ENCODE results near the gene GAS2L2.

The GAS2L2 gene

GRCh38 chr17:35731239-35731916, 21.7 kb downstream of the GAS2L2 start, which contains the start of gene RASL10B:
TSS of gene RASL10B (plus strand) at chr17:35731639. CDS start at chr17:35735185, 3,546 bp downstream.
- in situ Hi-C loops (cut with HindIII; ENCODE audit: low sequenced_read_pairs): loop anchor here (25.0 kb wide), 1 partner anchor 419 kb away; no protein-coding TSS in a partner anchor

GRCh38 chr17:35730400-35731005, 22.5 kb downstream of the GAS2L2 start:
- in situ Hi-C loops (cut with HindIII; ENCODE audit: low sequenced_read_pairs): loop anchor here (25.0 kb wide), 1 partner anchor 418 kb away; no protein-coding TSS in a partner anchor

- in situ Hi-C loops (cut with HindIII; ENCODE audit: low sequenced_read_pairs): loop anchor here (25.0 kb wide), 1 partner anchor 417 kb away; no protein-coding TSS in a partner anchor
These were observed 23.6 kb downstream of the GAS2L2 start for GRCh38 chr17:35729405-35729833.

GRCh38 chr17:35728551-35728950, 24.5 kb downstream of the GAS2L2 start:
- in situ Hi-C loops (cut with HindIII; ENCODE audit: low sequenced_read_pairs): loop anchor here (25.0 kb wide), 1 partner anchor 416 kb away; no protein-coding TSS in a partner anchor

GRCh38 chr17:35727635-35728034, 25.4 kb downstream of the GAS2L2 start:
- in situ Hi-C loops (cut with HindIII; ENCODE audit: low sequenced_read_pairs): loop anchor here (25.0 kb wide), 1 partner anchor 415 kb away; no protein-coding TSS in a partner anchor

- in situ Hi-C loops (cut with HindIII; ENCODE audit: low sequenced_read_pairs): loop anchor here (25.0 kb wide), 1 partner anchor 415 kb away; no protein-coding TSS in a partner anchor
These were observed 26.0 kb downstream of the GAS2L2 start for GRCh38 chr17:35726953-35727460.

GRCh38 chr17:35726127-35726952, 26.7 kb downstream of the GAS2L2 start:
- in situ Hi-C loops (cut with HindIII; ENCODE audit: low sequenced_read_pairs): loop anchor here (25.0 kb wide), 1 partner anchor 414 kb away; no protein-coding TSS in a partner anchor

GRCh38 chr17:35725802-35726126, 27.3 kb downstream of the GAS2L2 start:
- in situ Hi-C loops (cut with HindIII; ENCODE audit: low sequenced_read_pairs): loop anchor here (25.0 kb wide), 1 partner anchor 413 kb away; no protein-coding TSS in a partner anchor

- in situ Hi-C loops (cut with HindIII; ENCODE audit: low sequenced_read_pairs): loop anchor here (25.0 kb wide), 1 partner anchor 413 kb away; no protein-coding TSS in a partner anchor
These were observed 28.0 kb downstream of the GAS2L2 start for GRCh38 chr17:35725058-35725457.

- in situ Hi-C loops (cut with HindIII; ENCODE audit: low sequenced_read_pairs): no loop called here
These were observed 29.3 kb downstream of the GAS2L2 start for GRCh38 chr17:35723735-35724134.

GRCh38 chr17:35717475-35717874, 35.6 kb downstream of the GAS2L2 start:
- in situ Hi-C loops (cut with HindIII; ENCODE audit: low sequenced_read_pairs): no loop called here

- in situ Hi-C loops (cut with HindIII; ENCODE audit: low sequenced_read_pairs): no loop called here
These were observed 36.1 kb downstream of the GAS2L2 start for GRCh38 chr17:35716897-35717465.

- in situ Hi-C loops (cut with HindIII; ENCODE audit: low sequenced_read_pairs): no loop called here
These were observed 36.9 kb downstream of the GAS2L2 start for GRCh38 chr17:35716173-35716572.

- in situ Hi-C loops (cut with HindIII; ENCODE audit: low sequenced_read_pairs): no loop called here
These were observed 37.6 kb downstream of the GAS2L2 start for GRCh38 chr17:35715416-35715815.

- in situ Hi-C loops (cut with HindIII; ENCODE audit: low sequenced_read_pairs): no loop called here
These were observed 38.1 kb downstream of the GAS2L2 start for GRCh38 chr17:35714988-35715387.

GRCh38 chr17:35713069-35713728, 39.8 kb downstream of the GAS2L2 start:
- in situ Hi-C loops (cut with HindIII; ENCODE audit: low sequenced_read_pairs): no loop called here

- in situ Hi-C loops (cut with HindIII; ENCODE audit: low sequenced_read_pairs): no loop called here
These were observed 42.1 kb downstream of the GAS2L2 start for GRCh38 chr17:35710950-35711349.

- in situ Hi-C loops (cut with HindIII; ENCODE audit: low sequenced_read_pairs): no loop called here
These were observed 43.2 kb downstream of the GAS2L2 start for GRCh38 chr17:35709874-35710273.

- in situ Hi-C loops (cut with HindIII; ENCODE audit: low sequenced_read_pairs): no loop called here
These were observed 44.1 kb downstream of the GAS2L2 start for GRCh38 chr17:35708951-35709350.

GRCh38 chr17:35708149-35708548, 44.9 kb downstream of the GAS2L2 start:
- in situ Hi-C loops (cut with HindIII; ENCODE audit: low sequenced_read_pairs): no loop called here

All from DLD1 (cell line).